RWPE2 (cell line): ENCODE data around the gene LPCAT1.

Experiments used
- ATAC-seq: fragments of 200-7000 bp; cut with Tn5 transposase; 3 replicates; pipeline ENCODE4 v1.9.1; 2021; ENCODE audit warnings: low read depth
- DNase-seq: peaks from one replicate; pipeline ENCODE4 v3.0.0-alpha.2; 2020; ENCODE audit warnings: low spot score
- H3K27ac ChIP-seq: fragments of 450-650 bp; 2 replicates; pipeline ENCODE4 v1.5.1; 2017; ENCODE audit warnings: mild to moderate bottlenecking; ENCODE audit not compliant: poor library complexity, severe bottlenecking
- H3K27me3 ChIP-seq: fragments of 250-450 bp; sonication (Bioruptor Pico); 2 replicates; pipeline ENCODE4 v1.5.1; 2021; ENCODE audit warnings: mild to moderate bottlenecking, moderate library complexity; ENCODE audit not compliant: insufficient read depth, poor library complexity, severe bottlenecking
- H3K36me3 ChIP-seq: fragments of 250-450 bp; sonication (Bioruptor Pico); 2 replicates; pipeline ENCODE4 v1.5.1; 2020; ENCODE audit warnings: low read depth, mild to moderate bottlenecking, moderate library complexity
- H3K4me1 ChIP-seq: fragments of 250-450 bp; sonication (Bioruptor Pico); 2 replicates; pipeline ENCODE4 v1.5.1; 2021; ENCODE audit warnings: mild to moderate bottlenecking, moderate library complexity; ENCODE audit not compliant: insufficient read depth, poor library complexity, severe bottlenecking
- H3K4me3 ChIP-seq: fragments of 250-450 bp; sonication (Bioruptor Pico); 2 replicates; pipeline ENCODE4 v1.5.1; 2021; ENCODE audit warnings: mild to moderate bottlenecking, moderate library complexity; ENCODE audit not compliant: severe bottlenecking
- H3K9me3 ChIP-seq: fragments of 250-450 bp; sonication (Bioruptor Pico); 2 replicates; pipeline ENCODE4 v1.5.1; 2021; ENCODE audit warnings: mild to moderate bottlenecking, moderate library complexity; ENCODE audit not compliant: severe bottlenecking
- TF ChIP-seq, protein P1 (sequence below): fragments of 450-650 bp; IDR thresholded peaks from one replicate; pipeline ENCODE4 v1.5.1; 2017; ENCODE audit warnings: mild to moderate bottlenecking, moderate library complexity; ENCODE audit not compliant: poor library complexity, severe bottlenecking

Gene LPCAT1

GRCh38 chr5:1499851-1500250, 23.9 kb downstream of the LPCAT1 start:
- Histone ChIP-seq H3K27ac (no peak overlapping the region), H3K36me3 (peaks cover 57% of the 10 kb centered on the region), H3K4me1 (no peaks in the 10 kb centered on the region)

DNA sequence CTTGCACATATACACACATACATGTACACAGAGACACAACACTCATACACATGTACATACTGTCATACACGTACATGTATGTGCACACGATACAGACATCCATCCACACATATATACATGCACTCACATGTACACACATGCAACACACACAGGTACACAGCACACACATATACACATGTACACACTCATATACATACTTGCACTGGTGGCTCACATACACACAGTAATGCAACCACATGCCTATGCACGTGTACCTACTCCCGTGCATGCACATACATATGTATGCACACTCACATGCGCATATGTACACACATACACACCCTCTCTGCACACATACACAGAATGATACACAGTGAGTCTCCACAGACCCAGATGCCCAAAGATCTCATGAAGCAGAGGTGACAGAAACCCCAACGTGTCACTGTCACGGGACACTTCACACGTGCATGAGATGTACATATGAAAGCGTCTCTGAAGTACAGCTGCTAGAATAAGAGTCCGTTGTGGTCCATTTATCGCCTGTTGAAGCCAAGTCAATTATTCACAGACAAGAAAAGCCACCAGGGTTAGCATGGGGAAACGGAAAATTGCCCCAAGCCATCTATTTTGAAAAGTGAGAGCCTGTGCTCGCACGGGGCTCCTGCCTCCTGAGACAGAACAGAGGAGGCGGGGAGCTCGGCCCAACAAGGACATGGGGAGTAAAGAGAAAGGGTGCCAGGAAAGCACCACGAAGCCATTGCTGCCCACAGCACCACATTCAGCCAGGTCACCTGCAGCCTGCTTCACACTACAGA, 24.9 kb downstream of the LPCAT1 start:
- no peak overlapping the region for H3K4me3 ChIP-seq
- H3K9me3 ChIP-seq = no peaks in the 10 kb centered on the region
- peaks cover 68% of the 10 kb centered on the region for H3K36me3 ChIP-seq
- H3K27me3 ChIP-seq = no peaks in the 10 kb centered on the region
- ATAC-seq (no peak), DNase-seq (no peak)
- TF ChIP-seq, protein P1, sequence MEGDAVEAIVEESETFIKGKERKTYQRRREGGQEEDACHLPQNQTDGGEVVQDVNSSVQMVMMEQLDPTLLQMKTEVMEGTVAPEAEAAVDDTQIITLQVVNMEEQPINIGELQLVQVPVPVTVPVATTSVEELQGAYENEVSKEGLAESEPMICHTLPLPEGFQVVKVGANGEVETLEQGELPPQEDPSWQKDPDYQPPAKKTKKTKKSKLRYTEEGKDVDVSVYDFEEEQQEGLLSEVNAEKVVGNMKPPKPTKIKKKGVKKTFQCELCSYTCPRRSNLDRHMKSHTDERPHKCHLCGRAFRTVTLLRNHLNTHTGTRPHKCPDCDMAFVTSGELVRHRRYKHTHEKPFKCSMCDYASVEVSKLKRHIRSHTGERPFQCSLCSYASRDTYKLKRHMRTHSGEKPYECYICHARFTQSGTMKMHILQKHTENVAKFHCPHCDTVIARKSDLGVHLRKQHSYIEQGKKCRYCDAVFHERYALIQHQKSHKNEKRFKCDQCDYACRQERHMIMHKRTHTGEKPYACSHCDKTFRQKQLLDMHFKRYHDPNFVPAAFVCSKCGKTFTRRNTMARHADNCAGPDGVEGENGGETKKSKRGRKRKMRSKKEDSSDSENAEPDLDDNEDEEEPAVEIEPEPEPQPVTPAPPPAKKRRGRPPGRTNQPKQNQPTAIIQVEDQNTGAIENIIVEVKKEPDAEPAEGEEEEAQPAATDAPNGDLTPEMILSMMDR = no peak
- no peaks in the 10 kb centered on the region for H3K4me1 ChIP-seq
- H3K27ac ChIP-seq = no peak overlapping the region

More at GRCh38 chr5:1499851-1500250, 23.9 kb downstream of the LPCAT1 start:
- Histone ChIP-seq H3K27me3 (no peaks in the 10 kb centered on the region), H3K9me3 (no peaks in the 10 kb centered on the region), H3K4me3 (no peak overlapping the region)
- DNase-seq (no peak), ATAC-seq (no peak)
- TF ChIP-seq, protein P1 = no peak

- DNase-seq = no peak
- Histone ChIP-seq H3K9me3 (no peaks in the 10 kb centered on the region), H3K27ac (no peak overlapping the region), H3K4me3 (no peak overlapping the region), H3K27me3 (no peaks in the 10 kb centered on the region), H3K4me1 (no peaks in the 10 kb centered on the region), H3K36me3 (peaks cover 75% of the 10 kb centered on the region)
- TF ChIP-seq, protein P1 = no peak
- no peak for ATAC-seq
Measured at GRCh38 chr5:1497795-1498622, 25.8 kb downstream of the LPCAT1 start.

DNA sequence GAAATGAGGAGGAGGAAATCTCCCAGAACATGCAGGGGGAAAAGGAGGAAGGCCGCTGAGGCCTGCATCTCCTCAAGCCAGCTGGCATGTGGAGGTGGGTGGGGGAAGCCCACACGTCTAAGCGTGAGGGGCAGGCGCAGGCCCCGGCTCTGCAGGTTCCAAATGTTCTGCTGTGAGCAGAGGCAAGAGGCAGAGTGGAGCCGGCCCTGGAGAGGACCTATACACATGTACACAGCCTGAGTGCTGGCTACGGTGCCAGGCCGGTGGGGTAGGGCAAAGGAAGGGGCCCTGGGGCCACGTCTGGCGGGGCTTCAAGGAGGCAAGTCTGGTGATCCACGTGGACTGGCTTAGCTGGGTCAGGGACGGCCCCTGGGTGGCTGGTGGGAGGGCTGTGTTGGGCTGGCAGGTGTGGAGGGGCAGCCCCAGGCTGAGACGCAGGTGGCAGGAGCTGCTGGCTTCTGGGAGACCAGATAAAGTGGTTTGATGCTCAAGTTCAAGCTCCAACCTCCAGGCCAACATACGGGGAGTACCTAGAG, 26.4 kb downstream of the LPCAT1 start:
- Histone ChIP-seq H3K4me1 (no peaks in the 10 kb centered on the region), H3K36me3 (peaks cover 75% of the 10 kb centered on the region)

More for the DNA sequence above, 26.4 kb downstream of the LPCAT1 start:
- Histone ChIP-seq H3K9me3 (no peaks in the 10 kb centered on the region), H3K27me3 (no peaks in the 10 kb centered on the region), H3K27ac (no peak overlapping the region), H3K4me3 (no peak overlapping the region)
- ATAC-seq = no peak
- TF ChIP-seq, protein P1 = no peak
- DNase-seq = no peak
